BJ (cell line): ENCODE measurements around the gene PLEKHA7. TPM values are rescaled to one million over a fixed set of nuclear protein-coding genes. Genes with fewer than 3 reads are reported as not detected.
"Not testable (repeated sequence)": the region's sequence is repeated elsewhere in the genome, so short reads cannot be mapped to it uniquely, and the experiment has no call there.

Experiments used
- CTCF ChIA-PET: fragments of 350-600 bp; formaldehyde crosslinking; extraction: SDS; loops from one replicate; lab custom pipeline; 2021; ENCODE audit warnings: antibody characterized with exemption, inconsistent platforms; lab: Yijun Ruan, JAX
- POLR2A ChIA-PET: fragments of 300-600 bp; sonication (Branson Sonifier 250); formaldehyde crosslinking; extraction: SDS; loops from one replicate; lab custom pipeline; 2021; ENCODE audit warnings: antibody characterized with exemption; lab: Charles Lee
- DNase-seq: peaks from one replicate; pipeline ENCODE4 v3.0.0-alpha.2; 2011; ENCODE audit warnings: low read depth
- H3K27me3 ChIP-seq: 2 replicates; pipeline ENCODE4 v1.6.0; 2011; ENCODE audit warnings: low read length; ENCODE audit not compliant: control insufficient read depth, insufficient read depth
- H3K36me3 ChIP-seq: 2 replicates; pipeline ENCODE4 v1.5.1; 2011; ENCODE audit warnings: low read length; ENCODE audit not compliant: control insufficient read depth, insufficient read depth
- H3K4me3 ChIP-seq: 2 replicates; pipeline ENCODE4 v1.5.1; 2011; ENCODE audit warnings: low read depth, mild to moderate bottlenecking, control low read depth, low read length
- CTCF ChIP-seq: IDR thresholded peaks from 2 replicates; pipeline ENCODE4 v1.5.1; 2011; ENCODE audit warnings: low read depth, mild to moderate bottlenecking, control low read depth, inconsistent platforms, low read length, moderate library complexity; ENCODE audit not compliant: insufficient read depth
- polyA plus RNA-seq: library from polyadenylated mRNA; depleted of rRNA; stranded (reverse); fragments of >200 nt; gene quantifications from 2 replicates; pipeline ENCODE4 v1.2.3, GENCODE V29; 2011

Gene PLEKHA7
- polyA plus RNA-seq, 1 experiment = 0.04 TPM

DNA sequence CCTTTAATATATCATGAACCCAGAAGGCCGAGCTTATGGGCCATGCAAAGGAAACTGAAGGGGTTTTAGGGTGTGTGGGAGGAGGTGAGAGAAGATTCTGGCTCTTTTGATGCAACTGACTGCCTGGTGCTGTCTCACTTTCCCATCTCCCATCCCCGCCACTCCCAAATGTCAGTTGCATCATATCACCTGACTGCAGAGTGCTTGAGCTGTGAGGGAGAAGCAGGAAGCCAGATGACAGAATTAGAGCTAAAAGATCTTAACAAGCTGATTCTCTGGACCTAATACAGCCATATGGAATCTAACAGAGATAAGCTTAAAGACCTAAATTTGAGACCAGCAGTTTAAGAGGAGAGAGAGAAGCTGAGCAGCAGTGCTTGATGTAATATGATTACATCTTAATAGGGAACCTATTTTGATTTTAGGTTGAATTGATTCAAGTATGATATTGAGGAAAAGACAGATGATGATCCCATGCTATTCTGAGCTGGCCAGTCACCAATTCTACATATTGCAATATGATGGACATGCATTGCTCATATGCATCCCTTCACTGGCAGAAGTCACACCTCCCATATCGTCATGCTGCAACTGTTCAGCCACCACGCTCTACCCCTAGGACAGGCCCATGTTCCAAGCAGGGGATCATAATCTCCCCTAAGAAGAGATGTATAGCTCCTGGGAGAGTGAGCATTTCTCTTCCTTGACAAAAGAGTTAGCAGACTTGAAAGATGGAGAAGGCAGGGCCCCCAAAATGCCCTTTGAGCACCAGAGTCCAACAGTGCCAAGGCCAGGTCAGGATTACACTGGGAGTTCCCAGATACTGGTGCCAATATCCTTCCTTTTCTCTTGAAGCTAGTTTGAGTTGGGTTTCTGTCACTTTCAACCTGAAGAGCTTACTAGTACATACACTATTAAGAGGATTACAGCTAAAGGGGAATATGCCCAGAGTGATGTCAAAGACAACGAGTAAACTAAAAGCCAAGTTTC lies 44.9 kb downstream of the PLEKHA7 start:
- DNase-seq = no peak

GRCh38 chr11:16968196-16968595 lies 46.0 kb downstream of the PLEKHA7 start:
- POLR2A ChIA-PET = no interaction called here
- CTCF ChIA-PET = no interaction called here
- no peak for TF ChIP-seq CTCF
- Histone ChIP-seq H3K36me3 (no peaks in the 10 kb centered on the region), H3K4me3 (no peak overlapping the region), H3K27me3 (no peaks in the 10 kb centered on the region)
- no peak for DNase-seq

More for the DNA sequence above, 44.9 kb downstream of the PLEKHA7 start:
- no peaks in the 10 kb centered on the region for H3K27me3 ChIP-seq
- no peak for TF ChIP-seq CTCF
- ChIA-PET POLR2A (no interaction called here), CTCF (interaction anchor here (0.8 kb wide), 1 partner anchor 15 kb away, joined by 3 read pairs; no protein-coding TSS in a partner anchor)
- H3K36me3 ChIP-seq = no peaks in the 10 kb centered on the region
- no peak overlapping the region for H3K4me3 ChIP-seq

DNA sequence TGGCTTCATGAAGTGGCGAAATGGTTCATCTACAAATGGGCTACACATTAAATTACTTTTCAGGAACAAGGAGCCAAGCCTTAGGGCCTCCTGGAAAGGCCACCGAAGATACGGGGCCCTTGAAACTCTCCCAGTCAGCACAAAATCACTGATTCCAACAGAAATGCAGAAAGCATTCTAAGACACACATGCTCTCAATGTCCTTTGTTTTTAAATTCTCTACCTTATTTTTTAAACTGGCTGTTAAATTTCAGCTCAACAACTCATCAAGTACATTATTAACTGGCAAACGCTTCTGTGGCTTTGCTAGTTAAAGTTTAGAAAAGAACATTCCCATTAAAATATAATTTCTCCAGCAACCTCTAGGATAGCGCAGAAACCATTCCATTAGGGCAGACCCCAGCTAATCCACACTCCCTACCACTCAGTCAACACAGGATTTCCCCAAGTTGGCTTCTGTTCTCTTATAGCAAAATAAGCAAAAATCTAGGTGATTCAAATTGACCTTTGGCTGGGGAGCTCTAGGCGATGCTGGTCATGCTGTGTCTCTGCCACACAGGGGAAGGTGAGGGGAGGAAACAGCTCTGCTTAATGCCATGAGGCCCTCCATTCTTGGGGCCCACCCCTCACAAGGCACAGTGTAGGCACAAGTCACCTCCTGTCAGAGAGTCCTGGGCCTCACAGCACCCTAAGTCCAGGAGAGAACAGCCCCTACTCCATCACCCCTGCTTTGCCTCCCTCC lies 47.1 kb downstream of the PLEKHA7 start:
- ChIA-PET CTCF (no interaction called here), POLR2A (no interaction called here)
- no peak for TF ChIP-seq CTCF
- Histone ChIP-seq H3K36me3 (no peaks in the 10 kb centered on the region), H3K27me3 (no peaks in the 10 kb centered on the region), H3K4me3 (no peak overlapping the region)
- no peak for DNase-seq

DNA sequence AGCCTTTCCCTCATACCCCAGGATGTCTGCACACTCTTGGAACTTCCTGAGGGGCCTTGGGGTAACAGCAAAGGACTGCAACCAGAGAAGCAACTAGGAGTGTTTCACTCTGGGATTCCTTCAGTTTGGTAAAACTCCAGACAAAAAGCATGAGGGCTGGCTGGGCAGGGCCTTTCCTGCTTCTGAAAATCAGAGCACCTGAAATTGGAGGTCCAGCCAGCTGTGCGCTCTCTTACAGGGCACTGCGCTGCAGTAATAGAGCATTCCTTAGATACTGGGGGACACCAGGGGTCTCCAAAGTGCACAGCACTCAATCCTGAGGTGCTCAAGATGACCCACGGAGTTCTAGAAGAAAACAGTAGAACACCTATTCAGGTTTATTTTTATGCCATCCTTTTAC lies 49.7 kb downstream of the PLEKHA7 start:
- no peak for DNase-seq
- POLR2A ChIA-PET = no interaction called here
- CTCF ChIA-PET = no interaction called here
- Histone ChIP-seq H3K36me3 (no peaks in the 10 kb centered on the region), H3K27me3 (no peaks in the 10 kb centered on the region), H3K4me3 (no peak overlapping the region)
- TF ChIP-seq CTCF = no peak

- Histone ChIP-seq H3K27me3 (no peaks in the 10 kb centered on the region), H3K36me3 (no peaks in the 10 kb centered on the region), H3K4me3 (no peak overlapping the region)
- no peak for TF ChIP-seq CTCF
- ChIA-PET POLR2A (no interaction called here), CTCF (no interaction called here)
- DNase-seq = no peak
Measured at GRCh38 chr11:16963316-16963876, 50.8 kb downstream of the PLEKHA7 start.

DNA sequence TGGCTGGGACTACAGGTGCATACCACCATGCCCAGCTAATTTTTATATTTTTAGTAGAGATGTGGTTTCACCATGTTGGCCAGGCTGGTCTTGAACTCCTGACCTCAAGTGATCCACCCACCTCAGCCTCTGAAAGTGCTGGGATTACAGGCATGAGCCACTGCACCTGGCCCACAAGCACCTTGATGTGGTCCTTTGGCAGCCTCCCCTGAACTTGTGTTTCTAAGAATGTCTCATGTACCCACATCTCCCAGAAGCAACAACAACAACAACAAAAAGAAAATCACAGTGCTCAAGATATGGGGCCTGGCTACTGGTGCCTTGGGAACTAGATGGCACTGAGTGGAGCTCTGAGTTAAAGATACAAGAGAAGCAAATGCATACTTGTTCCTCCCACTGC lies 51.6 kb downstream of the PLEKHA7 start:
- H3K27me3 ChIP-seq, H3K4me3 ChIP-seq, POLR2A ChIA-PET, DNase-seq, H3K36me3 ChIP-seq, CTCF ChIA-PET: not testable (repeated sequence)
